ENCODE results near the gene FBXW8.
A peak's percentile ranks its signal among the peaks of the same experiment; 100 is the strongest.

FBXW8 gene

DNA sequence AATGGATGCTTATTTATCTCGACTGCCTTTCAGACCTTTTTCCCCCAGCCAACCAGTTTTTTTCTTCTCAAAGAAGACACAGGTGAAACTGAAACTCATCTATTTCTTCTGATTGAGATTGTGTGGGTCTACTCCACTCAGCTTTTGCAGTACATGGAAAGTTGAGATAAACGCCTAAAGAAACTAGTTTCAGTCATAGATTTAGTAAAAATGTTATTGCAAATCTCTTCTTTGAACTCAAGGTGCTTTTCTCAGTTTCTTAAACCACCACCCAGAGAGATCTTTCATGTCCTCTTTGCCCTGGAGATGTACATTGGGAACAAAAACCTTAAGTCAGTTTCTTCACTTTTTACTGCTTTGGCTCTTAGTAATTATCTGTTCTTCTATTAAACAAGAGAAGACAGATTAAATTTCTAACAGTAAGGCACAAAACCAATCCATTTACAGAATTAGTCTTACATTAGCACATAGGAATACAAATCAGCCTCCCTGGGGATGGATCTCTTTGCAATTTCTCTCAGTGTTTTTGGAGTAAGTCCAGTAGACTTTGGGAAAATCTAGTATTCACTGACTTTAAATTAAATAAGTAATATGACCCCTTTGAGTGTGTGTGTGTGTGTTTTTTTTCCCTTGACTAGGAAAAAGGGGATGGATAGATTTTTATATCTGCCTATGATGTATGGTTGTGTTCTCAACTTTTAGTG, 11.6 kb downstream of the FBXW8 start:
- FAIRE-seq (no peak), DNase-seq (ENCODE audit: insufficient read length, low spot score) (no peak)

DNA sequence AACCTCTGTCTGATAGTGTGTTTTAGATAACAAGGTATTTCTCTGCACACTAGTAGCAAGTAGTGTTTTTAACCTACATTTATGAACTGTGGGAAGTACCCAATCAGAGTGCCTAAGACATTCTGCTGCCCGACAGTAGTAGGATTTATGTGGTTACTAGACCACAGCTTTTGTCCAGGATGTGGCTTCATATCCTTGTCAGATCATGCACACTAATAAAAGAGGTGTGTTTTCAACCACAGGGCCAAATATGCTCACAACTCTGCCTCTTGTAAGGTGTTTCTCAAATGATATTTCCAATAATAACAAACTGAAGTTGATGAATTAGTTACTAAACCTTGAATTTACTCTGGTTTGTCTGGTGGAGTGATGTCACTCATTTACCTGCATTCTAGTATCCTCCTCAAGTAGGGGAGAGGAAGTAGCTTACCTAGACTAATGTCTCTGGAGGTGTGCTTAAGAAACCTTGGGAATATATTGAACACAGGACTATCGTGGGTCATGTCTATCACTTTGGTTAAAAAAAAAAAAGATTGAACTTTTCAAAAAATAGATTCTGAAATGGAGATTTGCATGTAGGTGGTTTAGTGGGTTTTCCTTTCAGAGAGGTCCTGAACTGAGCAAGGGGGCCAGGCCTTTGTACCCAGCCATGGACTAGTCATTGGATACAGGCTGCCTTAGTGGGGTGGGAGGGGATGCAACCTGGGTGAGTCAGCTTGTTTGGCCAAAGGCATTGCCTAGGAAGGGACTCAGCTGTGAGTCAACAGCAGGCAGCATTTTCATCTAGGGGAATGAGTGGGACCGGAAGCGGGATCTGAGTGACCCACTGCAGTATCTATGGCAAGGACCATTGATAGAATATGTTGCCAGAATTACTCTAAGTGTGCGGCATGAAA, 14.1 kb downstream of the FBXW8 start:
- FAIRE-seq (no peak), DNase-seq (ENCODE audit: insufficient read length, low spot score) (peak; percentile 45)

DNA sequence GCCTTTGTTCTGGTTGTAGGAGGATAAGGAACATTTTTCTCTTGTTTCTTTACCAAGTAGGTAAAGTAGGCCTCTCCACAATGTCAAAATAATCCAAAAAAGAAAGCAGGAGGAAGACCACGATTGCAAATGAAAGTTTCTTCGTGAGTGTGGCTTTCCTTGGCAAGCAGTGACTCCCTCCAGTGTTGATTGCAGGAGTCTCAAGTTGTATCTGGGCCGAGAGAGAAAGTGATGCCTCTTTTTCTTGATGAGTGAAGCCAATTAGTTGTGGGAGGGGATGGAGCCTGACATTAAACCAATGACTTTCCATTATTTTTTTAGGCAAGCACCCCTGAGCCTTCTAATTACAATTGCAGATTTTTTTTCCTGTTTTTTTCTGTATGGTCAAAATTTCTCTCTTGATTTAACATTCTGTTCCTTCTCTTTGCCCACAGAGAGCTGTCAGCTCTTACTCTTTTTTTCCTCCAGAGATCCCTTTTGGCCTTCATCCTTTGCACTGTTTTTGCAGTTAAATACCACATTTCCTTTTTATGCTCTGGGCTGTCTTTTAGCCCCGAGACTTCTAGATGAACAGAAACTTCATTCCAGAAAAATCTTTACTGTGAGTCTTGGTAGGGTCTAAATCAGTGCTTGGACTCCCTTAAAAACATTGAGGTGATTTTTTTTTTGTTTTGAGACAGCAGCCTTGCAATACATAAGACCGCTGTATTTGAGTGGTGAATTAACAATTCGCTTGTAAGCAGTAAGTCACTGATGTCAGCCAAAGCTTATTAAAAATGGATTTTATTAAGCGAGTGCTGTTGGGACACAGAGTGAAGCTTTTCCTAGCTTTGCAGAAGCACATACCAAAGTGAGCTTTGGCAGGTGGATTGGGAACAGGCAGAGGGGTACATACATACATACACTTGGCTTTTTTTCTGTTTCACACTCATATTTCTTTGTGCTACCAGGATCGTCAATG, 15.8 kb downstream of the FBXW8 start:
- FAIRE-seq (no peak), DNase-seq (ENCODE audit: insufficient read length, low spot score) (no peak)

DNA sequence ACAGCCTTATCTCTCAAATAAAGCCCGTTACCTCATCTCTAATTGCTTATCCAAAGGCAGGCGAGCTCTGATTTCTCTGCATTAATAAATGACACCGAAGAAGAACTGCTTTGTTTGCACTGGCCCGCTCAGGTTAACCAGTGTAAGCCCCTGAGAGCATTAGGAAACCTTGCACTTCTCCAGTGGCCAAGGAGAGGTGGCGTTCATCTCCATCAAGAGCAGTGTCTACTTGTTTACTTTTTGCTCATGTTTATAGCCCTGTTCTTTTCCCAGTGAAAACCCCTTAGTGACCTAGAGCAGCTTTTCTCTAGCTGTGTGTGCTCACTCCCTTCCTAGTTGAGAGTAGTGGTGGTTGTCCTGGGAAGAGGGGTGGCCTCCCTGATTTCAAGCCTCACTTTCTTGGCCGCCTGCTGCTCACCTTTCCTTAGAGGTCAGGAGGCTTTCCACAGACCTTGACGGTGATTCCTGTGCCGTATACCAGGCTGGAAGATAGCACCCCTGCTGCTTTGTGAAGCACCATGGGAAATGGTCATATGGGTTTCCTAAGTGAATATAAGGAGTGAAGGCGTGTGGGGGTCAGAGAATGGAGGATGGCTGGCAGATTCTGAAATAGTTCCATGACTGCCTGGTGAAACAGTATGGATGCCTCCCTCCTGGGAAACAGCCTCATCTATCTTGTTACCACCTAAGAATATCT, 16.6 kb downstream of the FBXW8 start:
- no peak for DNase-seq (ENCODE audit: insufficient read length, low spot score)
- FAIRE-seq: no peak

DNA sequence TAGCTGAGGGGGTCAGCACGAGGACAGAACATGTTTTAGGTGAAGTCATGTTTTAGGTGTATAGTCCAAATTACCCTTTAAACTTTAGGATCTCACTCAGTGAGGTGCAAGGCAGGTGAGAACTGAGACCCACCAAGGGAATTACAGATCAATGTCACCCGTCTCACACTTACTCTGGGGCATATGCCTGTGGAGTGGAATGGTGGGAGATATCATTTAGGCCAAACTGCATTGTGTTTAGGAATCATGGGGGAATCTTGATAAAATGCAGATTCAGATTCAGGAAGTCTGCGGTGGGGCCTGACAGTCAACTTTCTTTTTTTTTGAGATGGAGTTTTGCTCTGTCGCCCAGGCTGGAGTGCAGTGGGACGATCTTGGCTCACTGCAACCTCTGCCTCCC, 17.8 kb downstream of the FBXW8 start:
- FAIRE-seq (no peak), DNase-seq (ENCODE audit: insufficient read length, low spot score) (no peak)

DNA sequence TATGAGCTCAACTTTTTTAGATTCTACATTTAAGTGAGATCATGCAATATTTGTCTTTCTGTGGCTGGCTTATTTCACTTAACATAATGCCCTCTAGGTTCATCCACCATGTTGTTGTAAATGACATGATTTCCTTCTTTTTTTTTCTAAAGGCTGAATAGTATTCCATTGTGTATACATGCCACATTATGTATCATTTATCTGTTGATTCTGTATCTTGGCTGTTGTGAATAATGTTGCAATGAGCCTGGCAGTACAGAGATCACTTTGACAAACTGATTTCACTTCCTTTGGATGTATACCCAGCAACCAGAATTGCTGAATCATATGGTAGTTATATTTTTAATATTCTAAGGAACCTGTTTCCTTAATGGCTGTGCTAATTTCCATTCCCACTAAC, 19.1 kb downstream of the FBXW8 start:
- DNase-seq (ENCODE audit: insufficient read length, low spot score) (no peak), FAIRE-seq (no peak)

DNA sequence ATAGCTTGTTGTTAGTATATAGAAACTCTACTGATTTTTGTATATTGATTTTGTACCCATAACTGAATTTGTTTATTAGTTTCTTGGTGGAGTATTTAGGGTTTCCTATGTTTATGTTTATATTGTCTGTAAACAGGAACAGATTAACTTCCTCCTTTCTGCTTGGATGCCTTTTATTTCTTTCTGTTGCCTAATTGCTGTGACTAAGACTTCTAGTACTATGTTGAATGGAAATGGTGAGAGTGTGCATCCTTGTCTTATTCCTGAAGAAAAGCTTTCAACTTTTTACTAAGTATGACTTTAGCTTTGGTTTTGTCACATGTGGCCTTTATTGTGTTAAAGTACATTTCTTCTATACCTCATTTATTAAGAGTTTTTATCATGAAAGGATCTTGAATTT, 20.9 kb downstream of the FBXW8 start:
- FAIRE-seq (no peak), DNase-seq (ENCODE audit: insufficient read length, low spot score) (no peak)

DNA sequence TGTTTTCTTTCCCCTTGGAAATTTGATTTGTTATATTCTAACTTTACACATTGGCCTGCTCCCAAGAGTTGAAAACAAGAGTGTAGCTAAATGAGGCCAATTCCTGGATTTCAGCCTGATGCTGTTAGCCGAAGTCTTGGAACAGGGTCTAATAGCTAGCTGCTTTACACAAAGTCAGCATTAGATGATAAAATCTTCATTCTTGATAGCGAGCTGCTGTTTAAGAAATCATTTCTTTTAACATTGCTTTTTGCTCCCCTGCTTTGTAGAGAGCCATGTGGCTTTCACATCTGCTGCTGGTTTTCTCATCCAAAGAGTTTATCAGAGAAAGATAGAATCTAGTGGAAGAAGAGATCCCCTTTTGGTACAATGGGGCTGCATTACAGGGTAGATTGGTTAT, 22.3 kb downstream of the FBXW8 start:
- no peak for DNase-seq (ENCODE audit: insufficient read length, low spot score)

DNA sequence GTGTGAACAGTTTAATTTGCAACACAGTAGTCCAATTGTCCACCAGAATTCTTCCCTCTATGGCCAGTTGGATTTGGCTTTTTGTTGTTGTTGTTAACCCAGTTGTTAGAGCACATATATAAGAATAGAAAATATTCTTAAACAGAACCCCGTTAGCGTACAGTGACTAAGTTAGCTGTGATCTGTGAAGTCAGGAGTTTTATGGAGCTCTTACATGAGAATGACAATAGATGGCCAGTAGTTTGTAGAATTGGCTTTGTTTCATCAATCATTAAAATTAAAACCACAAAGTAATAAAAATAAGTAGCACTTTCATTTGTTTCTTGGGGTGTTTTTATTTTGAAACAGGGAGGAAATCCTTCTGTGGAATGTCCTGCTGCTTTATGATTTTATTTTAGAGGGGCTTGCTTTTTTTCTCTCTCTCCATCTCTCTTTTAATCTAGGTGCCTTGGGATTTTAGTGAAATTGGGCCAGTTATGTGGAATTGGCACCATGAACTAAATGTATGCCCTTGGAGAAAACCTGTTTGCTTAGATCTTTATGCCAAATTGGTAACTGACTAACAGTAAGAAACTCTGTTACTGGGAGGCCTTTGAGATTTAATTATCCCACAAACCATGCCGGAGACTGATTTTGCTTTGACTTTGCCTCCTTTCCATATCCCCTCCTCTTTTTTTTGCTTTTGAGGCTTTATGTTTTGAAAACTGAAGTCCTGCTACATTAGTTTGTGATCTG, 22.9 kb downstream of the FBXW8 start:
- FAIRE-seq (no peak), DNase-seq (ENCODE audit: insufficient read length, low spot score) (no peak)

More for the DNA sequence above, 22.3 kb downstream of the FBXW8 start:
- no peak for FAIRE-seq

DNA sequence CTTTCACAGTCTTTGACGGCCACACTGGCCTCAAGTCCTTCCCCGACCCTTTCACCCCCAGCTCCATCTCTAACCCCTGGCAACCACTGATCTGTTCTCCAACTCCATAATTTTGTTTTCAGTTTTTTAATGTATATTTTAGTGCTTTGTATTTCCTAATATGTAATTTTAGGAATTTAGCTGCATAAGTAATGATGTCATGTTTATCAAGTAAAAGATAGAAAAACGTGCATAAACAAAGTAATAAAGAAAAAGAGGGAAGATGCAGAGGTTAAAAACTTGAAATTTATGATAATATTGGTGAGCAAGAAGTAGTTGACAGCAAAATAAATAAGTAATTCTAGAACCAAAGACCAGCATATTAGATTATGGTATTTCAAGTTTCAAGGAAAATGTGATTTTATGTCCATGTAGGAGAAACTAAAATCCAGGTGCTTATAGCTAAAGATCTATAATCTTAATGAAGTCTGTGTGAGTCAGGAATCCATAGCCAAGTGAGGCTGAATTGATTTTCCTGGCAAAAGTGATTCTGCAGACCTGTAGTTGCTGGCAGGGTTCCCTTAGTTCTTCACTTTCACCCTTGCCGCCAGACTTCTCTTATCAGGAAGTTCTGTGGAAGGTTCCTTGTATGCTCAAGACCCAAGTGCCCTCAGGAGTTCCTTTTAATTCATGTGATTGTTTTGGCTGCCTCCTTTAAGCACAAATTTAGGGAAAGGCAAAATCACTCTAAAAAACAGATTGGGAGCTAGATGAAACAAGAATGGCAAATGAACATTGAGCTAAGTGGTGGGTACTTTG, 24.4 kb downstream of the FBXW8 start:
- FAIRE-seq (no peak), DNase-seq (ENCODE audit: insufficient read length, low spot score) (no peak)

DNA sequence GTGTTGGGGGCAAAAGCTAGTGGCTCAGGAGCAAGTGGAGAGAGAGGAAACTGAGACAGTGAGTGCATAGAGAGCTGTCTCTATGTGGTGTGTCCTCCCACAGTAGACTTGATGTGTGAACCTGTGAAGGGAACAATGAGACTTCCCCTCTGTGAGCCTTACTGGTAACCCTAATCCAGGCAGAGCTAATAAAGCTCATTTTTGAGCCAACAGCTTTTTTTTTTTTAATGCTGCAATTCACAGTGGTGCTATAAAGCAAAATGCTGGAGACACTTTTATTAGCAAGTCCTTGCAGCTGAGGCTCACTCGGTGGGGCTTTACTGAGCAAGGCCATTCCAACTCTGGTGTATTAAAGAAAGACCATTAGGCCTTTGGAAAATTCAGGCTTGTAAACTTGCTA, 26.9 kb downstream of the FBXW8 start:
- FAIRE-seq (no peak), DNase-seq (ENCODE audit: insufficient read length, low spot score) (no peak)

DNA sequence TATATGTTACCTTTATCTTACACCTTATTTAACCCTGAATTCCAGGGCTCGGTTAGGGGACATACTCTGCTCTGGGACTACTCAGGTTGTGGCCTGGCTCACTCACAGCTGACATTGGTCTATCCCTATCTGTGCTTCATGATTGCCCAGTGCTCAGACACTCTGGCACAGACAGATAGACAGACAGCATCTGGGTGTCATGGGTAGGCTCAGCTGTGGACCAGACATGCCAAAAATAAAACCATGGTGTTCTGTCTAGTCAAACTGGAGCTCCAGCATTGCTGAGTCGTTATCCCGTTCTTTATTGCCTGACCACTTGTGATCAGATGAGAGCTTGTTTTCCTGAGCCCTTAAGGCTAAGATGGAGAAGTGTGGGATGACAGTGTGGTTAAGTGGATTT, 29.0 kb downstream of the FBXW8 start:
- FAIRE-seq: no peak
- no peak for DNase-seq (ENCODE audit: insufficient read length, low spot score)

DNA sequence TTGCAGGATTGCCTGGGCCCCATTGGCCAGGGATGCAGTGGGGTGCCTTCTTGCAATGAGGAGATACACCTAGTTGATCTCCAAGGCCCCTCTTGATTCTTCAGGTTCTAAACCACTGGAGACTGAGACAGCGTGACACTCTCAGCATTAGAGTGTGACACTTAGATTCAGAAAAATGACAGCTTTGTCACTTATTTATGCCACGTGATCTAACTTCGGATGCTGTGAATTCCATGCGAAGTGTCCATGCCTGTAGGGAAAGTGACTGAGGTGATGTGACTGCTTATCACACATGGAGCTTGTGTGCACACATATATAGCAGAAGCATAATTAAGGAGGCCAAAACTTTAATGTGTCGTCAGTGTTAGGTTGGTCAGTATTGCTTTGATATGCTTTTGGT, 30.4 kb downstream of the FBXW8 start:
- FAIRE-seq (no peak), DNase-seq (ENCODE audit: insufficient read length, low spot score) (no peak)

DNA sequence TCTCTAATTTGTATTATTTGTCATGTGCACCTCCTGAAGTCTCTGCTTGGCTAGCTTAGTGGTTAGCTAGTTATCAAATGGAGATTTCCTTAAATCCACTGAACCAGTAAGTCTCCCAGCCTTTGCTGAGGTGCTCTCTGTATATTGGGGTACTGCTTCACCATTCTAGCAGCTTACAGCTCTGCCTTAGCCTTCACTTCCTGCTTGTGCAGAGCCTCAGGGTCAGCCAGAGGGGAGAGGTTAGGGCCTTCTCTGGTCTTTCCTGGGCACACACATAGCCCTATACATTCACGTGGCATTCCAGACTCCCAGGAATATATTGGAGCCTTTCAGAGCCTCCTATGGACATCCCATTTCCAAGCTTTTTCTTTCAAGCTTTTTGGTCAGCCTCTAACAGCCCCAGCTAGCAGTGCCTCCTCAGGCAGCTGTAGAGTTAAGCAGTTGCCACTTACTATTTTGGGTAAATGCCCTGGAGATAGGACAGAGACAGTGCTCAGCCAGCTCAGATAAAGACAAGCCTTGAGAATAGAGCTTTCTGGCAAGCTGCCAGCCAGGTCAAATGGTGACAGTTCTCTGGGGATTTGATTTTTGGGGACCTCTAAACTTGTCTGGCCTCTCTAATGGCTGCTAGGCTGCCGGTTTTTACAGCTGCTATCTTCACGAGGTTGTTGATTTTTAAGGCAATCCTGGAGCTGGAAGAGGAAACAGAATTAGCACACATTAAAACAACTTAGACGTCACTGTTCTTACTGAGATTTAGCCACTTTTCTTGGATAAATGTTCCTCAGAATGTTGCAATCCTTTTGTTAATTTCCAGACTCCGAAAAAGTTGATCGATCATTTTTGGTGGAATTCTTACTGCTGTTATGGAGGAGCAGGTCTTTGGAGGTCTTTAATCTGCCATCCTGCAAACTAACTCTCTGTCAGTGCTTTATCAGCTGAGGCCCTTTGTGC, 32.9 kb downstream of the FBXW8 start:
- no peak for DNase-seq (ENCODE audit: insufficient read length, low spot score)
- no peak for FAIRE-seq

DNA sequence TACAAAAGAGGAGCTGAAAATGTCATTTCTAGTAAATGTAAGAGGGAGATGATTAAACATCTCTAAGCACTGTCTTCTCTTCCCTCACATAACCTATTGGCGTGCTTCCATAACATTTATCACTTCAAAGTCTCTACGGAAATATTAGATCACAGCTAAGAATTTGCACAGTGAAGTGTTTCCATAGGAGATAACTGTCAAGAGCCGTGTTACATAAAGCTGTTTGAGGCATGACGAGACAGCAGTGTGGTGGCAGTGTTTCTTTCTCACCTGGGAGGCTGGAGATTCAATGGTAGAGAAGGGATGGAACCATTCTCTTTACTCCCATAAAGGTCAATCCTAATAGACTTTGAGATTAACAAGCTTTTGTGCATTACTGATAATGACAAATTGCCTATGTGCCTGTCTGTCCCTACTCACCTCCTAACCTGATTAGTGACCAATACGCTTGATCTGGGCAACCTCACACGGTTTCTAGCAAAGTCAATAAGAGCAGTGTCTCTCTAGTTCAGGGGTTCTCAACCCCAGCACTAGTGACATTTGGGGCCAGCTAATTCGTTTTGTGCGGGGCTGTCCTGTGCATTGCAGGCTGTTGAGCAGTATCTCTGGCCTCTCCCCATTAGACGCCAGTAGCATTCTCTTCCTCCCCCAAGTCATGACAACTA, 35.3 kb downstream of the FBXW8 start:
- FAIRE-seq: no peak
- no peak for DNase-seq (ENCODE audit: insufficient read length, low spot score)

DNA sequence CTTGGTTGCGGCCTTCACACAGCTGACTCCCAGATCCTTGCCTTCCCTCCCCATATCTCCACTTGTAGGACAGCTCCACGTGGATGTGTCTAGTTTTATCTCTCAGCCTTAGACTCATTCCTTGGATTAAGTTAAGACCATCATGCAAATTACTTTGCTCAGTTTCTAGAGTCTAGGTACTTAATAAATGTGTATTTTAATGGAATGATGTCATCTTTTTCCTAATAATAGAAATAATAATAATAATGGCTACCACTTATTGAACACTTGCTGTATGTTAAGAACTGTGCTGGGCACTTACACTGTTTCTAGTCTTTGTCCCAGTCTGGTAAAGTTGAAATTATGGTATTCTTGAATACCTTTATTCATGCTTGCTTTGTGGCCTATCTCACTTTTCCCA, 37.5 kb downstream of the FBXW8 start:
- no peak for DNase-seq (ENCODE audit: insufficient read length, low spot score)
- FAIRE-seq: no peak

DNA sequence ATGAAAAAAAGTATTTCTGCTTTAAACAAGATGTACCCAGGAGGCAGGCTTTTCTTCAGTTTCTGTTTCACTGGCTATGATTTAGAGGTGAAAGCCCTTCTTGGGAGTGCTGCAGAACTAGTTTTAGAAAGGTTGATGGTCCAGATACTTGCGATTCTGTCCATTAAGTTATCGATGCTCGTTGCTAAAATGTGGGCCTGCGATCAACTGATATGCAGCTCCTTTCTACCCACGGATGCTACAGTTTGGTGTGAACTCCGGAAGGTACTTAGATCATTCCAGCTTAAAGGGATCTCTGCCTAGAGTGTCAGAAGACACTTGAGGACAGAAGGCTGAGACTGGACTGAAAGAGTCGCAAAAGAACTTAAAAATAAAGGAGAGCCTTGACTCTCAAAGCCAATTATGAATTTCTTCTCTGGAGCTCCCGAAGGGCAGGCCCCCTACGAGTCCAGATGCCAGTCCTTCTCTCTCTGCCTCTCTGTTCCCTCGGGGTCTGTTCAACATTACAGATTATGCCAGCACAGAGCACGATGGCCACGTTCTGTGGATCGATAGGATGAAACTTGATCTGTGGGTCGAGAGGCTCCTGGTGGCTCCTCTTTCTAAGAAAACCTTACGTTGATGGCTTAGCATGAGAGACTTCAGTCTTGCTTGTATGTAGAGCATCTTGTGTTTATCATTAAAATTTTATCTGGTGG, 40.0 kb downstream of the FBXW8 start:
- FAIRE-seq (no peak), DNase-seq (ENCODE audit: insufficient read length, low spot score) (no peak)

Data from HTR-8/SVneo (cell line).